IMR-90 (cell line): ENCODE results near the gene SH3BP4. TPM values are rescaled to one million over a fixed set of nuclear protein-coding genes. Genes with fewer than 3 reads are reported as not detected.

Experiments used
- ATAC-seq: fragments of 200-7000 bp; cut with Tn5 transposase; 2 replicates; pipeline ENCODE4 v1.9.1; 2020; ENCODE audit warnings: low read depth, mild to moderate bottlenecking, moderate library complexity
- BruUV-seq: library from RNA; stranded (reverse); fragments of 400-500 nt; replicated peaks from 2 replicates; lab custom pipeline; 2021; lab: Mats Ljungman, UMichigan
- CTCF ChIA-PET: fragments of 300-600 bp; formaldehyde crosslinking; extraction: SDS; loops from one replicate; lab custom pipeline; 2021; ENCODE audit warnings: antibody characterized with exemption; lab: Yijun Ruan, JAX
- POLR2A ChIA-PET: fragments of 300-600 bp; sonication (Branson Sonifier 250); formaldehyde crosslinking; loops from one replicate; lab custom pipeline; 2022; ENCODE audit warnings: antibody characterized with exemption; ENCODE audit not compliant: unreplicated experiment; lab: Charles Lee
- DNase-seq: peaks from one replicate; pipeline ENCODE4 v3.0.0; 2013
- H2AFZ ChIP-seq: replicated peaks from 2 replicates; pipeline ENCODE3; 2013; ENCODE audit warnings: low read length, mild to moderate bottlenecking; ENCODE audit not compliant: poor library complexity
- H2AK5ac ChIP-seq: 2 replicates; pipeline ENCODE4 v1.6.1; 2013; ENCODE audit warnings: low read depth, low read length, inconsistent platforms
- H2AK9ac ChIP-seq: replicated peaks from 2 replicates; pipeline ENCODE3; 2013; ENCODE audit warnings: mild to moderate bottlenecking, low read depth, low read length, moderate library complexity; ENCODE audit not compliant: poor library complexity
- H2BK120ac ChIP-seq: 2 replicates; pipeline ENCODE4 v1.6.1; 2013; ENCODE audit warnings: low read depth, low read length, inconsistent platforms
- H2BK15ac ChIP-seq: 3 replicates; pipeline ENCODE4 v1.6.1; 2013; ENCODE audit warnings: low read depth, low read length, inconsistent platforms
- H2BK20ac ChIP-seq: 2 replicates; pipeline ENCODE4 v1.6.1; 2013; ENCODE audit warnings: low read depth, mild to moderate bottlenecking, inconsistent platforms, low read length, moderate library complexity
- H2BK5ac ChIP-seq: 2 replicates; pipeline ENCODE4 v1.6.1; 2013; ENCODE audit warnings: mild to moderate bottlenecking, low read depth, low read length, inconsistent platforms; ENCODE audit not compliant: poor library complexity, severe bottlenecking
- H3K14ac ChIP-seq: replicated peaks from 2 replicates; pipeline ENCODE4 v1.6.1; 2013; ENCODE audit warnings: low read depth, low read length, inconsistent platforms
- H3K18ac ChIP-seq: 2 replicates; pipeline ENCODE4 v1.6.1; 2013; ENCODE audit warnings: low read depth, low read length, control low read depth
- H3K23ac ChIP-seq: 2 replicates; pipeline ENCODE4 v1.6.1; 2013; ENCODE audit warnings: low read depth, low read length, inconsistent platforms
- H3K27ac ChIP-seq: 2 replicates; pipeline ENCODE4 v1.5.1; 2013; ENCODE audit warnings: mild to moderate bottlenecking, control low read depth, low read length; ENCODE audit not compliant: insufficient read depth
- H3K27me3 ChIP-seq: 2 replicates; pipeline ENCODE4 v1.6.1; 2013; ENCODE audit warnings: low read length; ENCODE audit not compliant: control insufficient read depth, insufficient read depth
- H3K36me3 ChIP-seq: 2 replicates; pipeline ENCODE4 v1.6.1; 2013; ENCODE audit warnings: low read length, mixed read lengths; ENCODE audit not compliant: control insufficient read depth, insufficient read depth
- H3K4ac ChIP-seq: 2 replicates; pipeline ENCODE4 v1.6.1; 2013; ENCODE audit warnings: low read depth, low read length, inconsistent platforms
- H3K4me1 ChIP-seq: 2 replicates; pipeline ENCODE4 v1.6.1; 2013; ENCODE audit warnings: low read length, mixed read lengths; ENCODE audit not compliant: control insufficient read depth, insufficient read depth
- H3K4me2 ChIP-seq: 2 replicates; pipeline ENCODE4 v1.6.1; 2013; ENCODE audit warnings: low read depth, mild to moderate bottlenecking, control low read depth, low read length, moderate library complexity
- H3K4me3 ChIP-seq: 2 replicates; pipeline ENCODE4 v1.5.1; 2013; ENCODE audit warnings: low read depth, mild to moderate bottlenecking, control low read depth, low read length, moderate library complexity; ENCODE audit not compliant: insufficient read depth
- H3K56ac ChIP-seq: 2 replicates; pipeline ENCODE4 v1.6.1; 2013; ENCODE audit warnings: low read length, inconsistent platforms; ENCODE audit not compliant: insufficient read depth; ENCODE audit errors: extremely low read depth
- H3K79me1 ChIP-seq, 2 experiments: 2 replicates each; pipeline ENCODE4 v1.6.1; 2013; ENCODE audit warnings: low read length in 2 of 2, inconsistent platforms in 1 of 2, low read depth in 1 of 2
- H3K9ac ChIP-seq: 2 replicates; pipeline ENCODE4 v1.6.1; 2013; ENCODE audit warnings: low read depth, low read length, control low read depth
- H3K9me1 ChIP-seq: 2 replicates; pipeline ENCODE4 v1.6.1; 2013; ENCODE audit warnings: low read length, inconsistent platforms; ENCODE audit not compliant: insufficient read depth
- H3K9me3 ChIP-seq: 2 replicates; pipeline ENCODE4 v1.6.1; 2013; ENCODE audit warnings: low read length; ENCODE audit not compliant: control insufficient read depth, insufficient read depth
- H4K20me1 ChIP-seq: 2 replicates; pipeline ENCODE4 v1.6.1; 2013; ENCODE audit warnings: low read length, inconsistent platforms; ENCODE audit not compliant: insufficient read depth
- H4K5ac ChIP-seq: 2 replicates; pipeline ENCODE4 v1.6.1; 2013; ENCODE audit warnings: mild to moderate bottlenecking, low read depth, low read length, control low read depth
- H4K8ac ChIP-seq, 2 experiments: 2 replicates each; pipeline ENCODE4 v1.6.1; 2013; ENCODE audit warnings: low read depth in 2 of 2, low read length in 2 of 2, control low read depth in 1 of 2, inconsistent platforms in 1 of 2
- H4K91ac ChIP-seq: 2 replicates; pipeline ENCODE4 v1.6.1; 2013; ENCODE audit warnings: low read depth, low read length, inconsistent platforms; ENCODE audit not compliant: insufficient read depth
- BHLHE40 ChIP-seq: fragments of 150-350 bp; IDR thresholded peaks from 2 replicates; pipeline ENCODE4 v1.6.1; 2016; ENCODE audit warnings: mild to moderate bottlenecking, low read depth, low read length
- CEBPB ChIP-seq: IDR thresholded peaks from 2 replicates; pipeline ENCODE4 v1.6.1; 2012; ENCODE audit warnings: low read depth, low read length, improper control_type of control experiment
- CHD1 ChIP-seq: IDR thresholded peaks from 2 replicates; pipeline ENCODE4 v1.6.1; 2012; ENCODE audit warnings: low read depth, low read length, improper control_type of control experiment
- ELK1 ChIP-seq: fragments of 150-350 bp; IDR thresholded peaks from 2 replicates; pipeline ENCODE4 v1.6.1; 2016; ENCODE audit warnings: low read depth, mild to moderate bottlenecking, low read length, moderate library complexity, borderline replicate concordance
- FOS ChIP-seq: fragments of 150-350 bp; IDR thresholded peaks from 2 replicates; pipeline ENCODE4 v1.6.1; 2016; ENCODE audit warnings: low read depth, low read length
- MAFK ChIP-seq: IDR thresholded peaks from 2 replicates; pipeline ENCODE4 v1.6.1; 2012; ENCODE audit warnings: low read depth, low read length, improper control_type of control experiment
- MAZ ChIP-seq: IDR thresholded peaks from 2 replicates; pipeline ENCODE4 v1.6.1; 2012; ENCODE audit warnings: low read depth, mild to moderate bottlenecking, low read length, improper control_type of control experiment, moderate library complexity, borderline replicate concordance
- MXI1 ChIP-seq: IDR thresholded peaks from 2 replicates; pipeline ENCODE4 v1.6.1; 2012; ENCODE audit warnings: low read depth, mild to moderate bottlenecking, low read length, moderate library complexity, borderline replicate concordance
- NFE2L2 ChIP-seq: fragments of 150-350 bp; IDR thresholded peaks from 2 replicates; pipeline ENCODE4 v1.6.1; 2016; ENCODE audit warnings: low read depth, mild to moderate bottlenecking, low read length
- POLR2A ChIP-seq: IDR thresholded peaks from 2 replicates; pipeline ENCODE4 v1.6.1; 2012; ENCODE audit warnings: mild to moderate bottlenecking, low read depth, low read length
- RAD21 ChIP-seq: IDR thresholded peaks from 2 replicates; pipeline ENCODE4 v1.6.1; 2012; ENCODE audit warnings: low read length, improper control_type of control experiment
- RCOR1 ChIP-seq: IDR thresholded peaks from 2 replicates; pipeline ENCODE4 v1.6.1; 2012; ENCODE audit warnings: mild to moderate bottlenecking, low read length, improper control_type of control experiment; ENCODE audit not compliant: insufficient replicate concordance
- RFX5 ChIP-seq: IDR thresholded peaks from 2 replicates; pipeline ENCODE4 v1.8.0; 2012; ENCODE audit warnings: low read depth, mild to moderate bottlenecking, low read length, moderate library complexity
- SMC3 ChIP-seq: fragments of 150-350 bp; IDR thresholded peaks from 2 replicates; pipeline ENCODE4 v1.6.1; 2016; ENCODE audit warnings: low read depth, mild to moderate bottlenecking, antibody characterized with exemption, low read length, moderate library complexity
- USF2 ChIP-seq: fragments of 150-350 bp; IDR thresholded peaks from 2 replicates; pipeline ENCODE4 v1.6.1; 2017; ENCODE audit warnings: mild to moderate bottlenecking, antibody characterized with exemption, low read length, low read depth
- WGBS, 2 experiments: methylation state at CpG; one replicate each; pipeline versions ENCODE4 v1.1.5 to v1.1.7; 2013; ENCODE audit warnings: missing lambda C conversion rate in 2 of 2; ENCODE audit not compliant: insufficient read length in 1 of 2; ENCODE audit errors: extremely low coverage in 2 of 2; 5-methylcytosine and 5-hydroxymethylcytosine counted together
- dilution Hi-C: fragments of 300-500 bp; cut with HindIII; formaldehyde crosslinking; loops from one replicate; pipeline ENCODE4 v1.14.3; 2018; ENCODE audit warnings: low sequenced_read_pairs; ENCODE audit not compliant: unreplicated experiment
- in situ Hi-C: fragments of 300-500 bp; cut with MboI; formaldehyde crosslinking; loops from 3 replicates; pipeline ENCODE4 v1.14.3; 2019; ENCODE audit warnings: low sequenced_read_pairs, inconsistent platforms, mixed read lengths
- intact Hi-C: fragments of 100-400 bp; cut with micrococcal nuclease; formaldehyde crosslinking; loops from 2 replicates; pipeline ENCODE4 v1.10.0; 2022
- polyA plus RNA-seq, 3 experiments: library from polyadenylated mRNA; depleted of rRNA; stranded (reverse); fragments of >200 nt; gene quantifications; 2 replicates each; pipeline ENCODE4 v1.2.3, GENCODE V29; 2012; ENCODE audit warnings: low replicate concordance in 1 of 3
- total RNA-seq: library from RNA; depleted of rRNA; stranded (reverse); fragments of >200 nt; gene quantifications from 2 replicates; pipeline ENCODE4 v1.2.3, GENCODE V29; 2012

The SH3BP4 gene
- total and polyA plus RNA-seq, 2 of the 4 experiments (the other 2 are of a cell fraction), result 104 to 122 TPM

GRCh38 chr2:235027558-235028214, 75.9 kb downstream of the SH3BP4 start:
- no peak overlapping the region; the same call in 1 of the 2 replicates for H3K9ac ChIP-seq
- in situ Hi-C loops (no loop called here), intact Hi-C loops (no loop called here), dilution Hi-C loops (no loop called here)
- H2AK9ac ChIP-seq, result peak overlapping the region; percentile 82
- H3K14ac ChIP-seq, result peak overlapping the region; percentile 74; the same call in 1 of the 2 replicates
- H4K20me1 ChIP-seq, result peaks cover 96% of the 10 kb centered on the region
- H2BK15ac ChIP-seq, result peak overlapping the region; percentile 18; the same call in 2 of the 3 replicates
- no peak overlapping the region for H3K4me2 ChIP-seq
- no peaks in the 10 kb centered on the region for H3K27me3 ChIP-seq
- peaks cover 9% of the 10 kb centered on the region for H3K36me3 ChIP-seq
- no peak overlapping the region for H3K4me3 ChIP-seq
- no peak overlapping the region for H3K56ac ChIP-seq
- no TSS peak for BruUV-seq
- H4K91ac ChIP-seq, result peak overlapping the region; percentile 72
- peak overlapping the region; percentile 20 for H2BK120ac ChIP-seq
- H2AFZ ChIP-seq, result peak overlapping the region; percentile 2
- peaks cover 5 to 96% of the 10 kb centered on the region in 2 experiments; a peak in 3 of 4 replicates for H3K79me1 ChIP-seq
- H2BK5ac ChIP-seq, result peak overlapping the region; percentile 53
- peak overlapping the region; percentile 49 for H2BK20ac ChIP-seq
- no peak overlapping the region for H4K5ac ChIP-seq
- peaks cover 75% of the 10 kb centered on the region for H3K9me1 ChIP-seq
- H4K8ac ChIP-seq, result peak overlapping the region; percentile 43 to 76; a peak in 2 of 4 replicates
- H3K4ac ChIP-seq, result peak overlapping the region; percentile 79
- H3K27ac ChIP-seq, result peak overlapping the region; percentile 42
- POLR2A ChIA-PET, result no interaction called here
- peak overlapping the region; percentile 23; the same call in 1 of the 2 replicates for H3K23ac ChIP-seq
- CTCF ChIA-PET, result no interaction called here
- peak overlapping the region; percentile 13; the same call in 1 of the 2 replicates for H3K18ac ChIP-seq
- H3K9me3 ChIP-seq, result no peaks in the 10 kb centered on the region
- DNase-seq (peak; percentile 68), ATAC-seq (peak; percentile 25)
- 71% methylated on average over 11 of the region's 21 CpGs; no CpG with 5 or more reads in 1 of the 2 experiments for WGBS, 2 experiments
- peak overlapping the region; percentile 88 for H2AK5ac ChIP-seq
- peaks cover 66% of the 10 kb centered on the region for H3K4me1 ChIP-seq
- TF ChIP-seq RCOR1 (no peak), SMC3 (no peak), FOS (peak; percentile 58), RFX5 (no peak), CHD1 (no peak), MAFK (no peak), POLR2A (no peak), CEBPB (peak; percentile 59), MXI1 (no peak), NFE2L2 (no peak), RAD21 (no peak), ELK1 (no peak), MAZ (no peak), BHLHE40 (0 out of 2 replicates have a peak, but pooled peaks have one; percentile 20), USF2 (no peak)
